Gastrocnemius medialis (tissue), 4 donors: ENCODE data around the gene SCARB2.

Experiments
- CTCF ChIP-seq, 5 experiments: fragments of 450-650 bp in 3 of 5; fragments of 200-600 bp in 2 of 5; sonication (generic) in 2 of 5; IDR thresholded peaks in 4 of 5; conservative IDR thresholded peaks in 1 of 5; 1 replicate in 4 of 5; 2 replicates in 1 of 5; pipeline ENCODE4 v1.5.1; 2016 to 2019; ENCODE audit warnings: antibody characterized with exemption in 5 of 5, mild to moderate bottlenecking in 3 of 5, moderate library complexity in 3 of 5
- POLR2A ChIP-seq, 2 donors: fragments of 450-650 bp; IDR thresholded peaks; one replicate each; pipeline ENCODE4 v1.6.1; 2017; ENCODE audit warnings: antibody characterized with exemption in 2 of 2, mild to moderate bottlenecking in 2 of 2, moderate library complexity in 2 of 2

GRCh38 chr4:76260571-76260970, 46.9 kb upstream of the SCARB2 start:
- TF ChIP-seq CTCF (IDR thresholded peaks at IDR 0.05 in 4 of 5, conservative IDR thresholded peaks at IDR 0.05 in 1 of 5) (no peak), POLR2A (IDR thresholded peaks at IDR 0.05) (no peak)
